Pancreas (tissue), 10 donors: Measurements from ENCODE around the gene SSBP2. TPM values are rescaled to one million over a fixed set of nuclear protein-coding genes. Genes with fewer than 3 reads are reported as not detected.

Experiments
- ATAC-seq, 4 donors: fragments of 200-7000 bp; cut with Tn5 transposase; one replicate each; pipeline versions ENCODE4 v1.8.0 to v1.9.1; 2020; ENCODE audit warnings: mild to moderate bottlenecking in 4 of 4, moderate library complexity in 4 of 4
- DNase-seq, 6 donors: peaks; one replicate each; pipeline ENCODE4 v3.0.0-alpha.2; 2020
- FAIRE-seq: peaks from 2 replicates; lab custom pipeline; 2012; peaks lifted over from hg19 to GRCh38; lab: Jason Lieb, UNC
- H3K27ac ChIP-seq, 4 donors: fragments of 200-600 bp; sonication (generic); 1 replicate in 3 of 4; 2 replicates in 1 of 4; pipeline versions ENCODE4 v1.5.0 to v1.8.0; 2020
- H3K27me3 ChIP-seq, 4 donors: fragments of 200-600 bp; one replicate each; pipeline ENCODE4 v1.8.0; 2021
- H3K36me3 ChIP-seq, 3 donors: fragments of 200-600 bp; sonication (generic) in 1 of 3; one replicate each; pipeline versions ENCODE4 v1.5.0 to v1.8.0; 2020 to 2021
- H3K4me1 ChIP-seq, 3 donors: fragments of 200-600 bp; one replicate each; pipeline ENCODE4 v1.8.0; 2021
- H3K4me3 ChIP-seq, 4 donors: fragments of 200-600 bp; sonication (generic) in 2 of 4; one replicate each; pipeline versions ENCODE4 v1.5.0 to v1.8.0; 2020 to 2021
- H3K9me3 ChIP-seq, 4 donors: fragments of 200-600 bp; one replicate each; pipeline ENCODE4 v1.8.0; 2021
- WGBS, 2 donors: extraction: QIAGEN DNeasy Blood & Tissue Kit; methylation state at CpG; one replicate each; pipeline ENCODE4 v1.1.7; 2013; 5-methylcytosine and 5-hydroxymethylcytosine counted together
- intact Hi-C, 3 donors: fragments of 100-400 bp; cut with DNase I; formaldehyde crosslinking; loops; one replicate each; pipeline versions ENCODE4 v1.11.1 to v1.14.2; 2022
- polyA plus RNA-seq, 2 donors: library from polyadenylated mRNA; stranded (reverse); fragments of 200-250 nt; gene quantifications; one replicate each; pipeline ENCODE4 v1.2.3, GENCODE V29; 2013
- total RNA-seq, 6 donors: library from RNA; stranded (reverse); fragmentation: NEBNext Ultra II Directional in 4 of 6; extraction: Animal tissue kit (Norgen Biotek cat#: 25700) in 4 of 6; gene quantifications; one replicate each; pipeline versions ENCODE4 v1.2.1 to v1.2.4, GENCODE V29; 2021 to 2023
- TF ChIP-seq, protein P1 (sequence below), 4 donors: fragments of 200-600 bp; sonication (generic) in 3 of 4; IDR thresholded peaks; one replicate each; pipeline versions ENCODE4 v1.5.0 to v1.8.0; 2021; ENCODE audit warnings: antibody characterized with exemption in 4 of 4
- donor health status: healthy with polysubstance abuse.
- donor health status: DM: no; HTN: no; CAD: no; lungs with moderate emphysema.
- donor health status: DM: no; HTN: no; CAD: no.
- donor health status: control.
- donor health status: control.
- donor health status: Bipolar disorder and iron deficiency.
- donor health status: DM: yes; HTN: yes; CAD: no.
- donor health status: DM: no; HTN: no; CAD: no.
- donor health status: DM: no; HTN: no; CAD: no.
- donor health status: DM: yes; HTN: yes; CAD: no.

Gene SSBP2
- total and polyA plus RNA-seq, 8 donors, result 8.6 to 20.7 (median 15.8) TPM

DNA sequence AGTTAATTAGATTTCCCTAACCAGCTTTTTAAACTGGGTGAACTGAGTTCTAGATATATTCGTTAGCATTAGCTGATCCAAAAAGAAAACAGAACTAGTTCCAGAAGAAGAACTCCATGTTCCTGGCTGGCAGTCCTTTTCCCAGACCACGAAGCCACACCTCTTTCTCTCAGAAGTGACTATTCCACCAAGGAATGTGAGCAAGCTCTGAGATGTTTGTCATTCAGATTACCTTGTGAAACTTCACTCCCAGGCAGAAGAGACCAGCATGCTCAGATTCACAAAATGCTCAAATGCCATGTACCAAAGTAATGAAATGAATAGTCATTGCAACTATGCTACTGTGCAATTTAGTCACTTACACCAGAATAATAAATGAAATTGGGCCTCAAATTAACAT lies 4.4 kb upstream of the SSBP2 start:
- Histone ChIP-seq H3K27ac (peak overlapping the region in 3 of 4 donors; percentile 2 to 12 (median 7)), H3K4me1 (peaks cover 5 to 14% (median 9%) of the 10 kb centered on the region in 3 donors), H3K27me3 (no peaks in the 10 kb centered on the region), H3K4me3 (no peak overlapping the region), H3K36me3 (no peaks in the 10 kb centered on the region), H3K9me3 (no peaks in the 10 kb centered on the region)
- TF ChIP-seq, protein P1, sequence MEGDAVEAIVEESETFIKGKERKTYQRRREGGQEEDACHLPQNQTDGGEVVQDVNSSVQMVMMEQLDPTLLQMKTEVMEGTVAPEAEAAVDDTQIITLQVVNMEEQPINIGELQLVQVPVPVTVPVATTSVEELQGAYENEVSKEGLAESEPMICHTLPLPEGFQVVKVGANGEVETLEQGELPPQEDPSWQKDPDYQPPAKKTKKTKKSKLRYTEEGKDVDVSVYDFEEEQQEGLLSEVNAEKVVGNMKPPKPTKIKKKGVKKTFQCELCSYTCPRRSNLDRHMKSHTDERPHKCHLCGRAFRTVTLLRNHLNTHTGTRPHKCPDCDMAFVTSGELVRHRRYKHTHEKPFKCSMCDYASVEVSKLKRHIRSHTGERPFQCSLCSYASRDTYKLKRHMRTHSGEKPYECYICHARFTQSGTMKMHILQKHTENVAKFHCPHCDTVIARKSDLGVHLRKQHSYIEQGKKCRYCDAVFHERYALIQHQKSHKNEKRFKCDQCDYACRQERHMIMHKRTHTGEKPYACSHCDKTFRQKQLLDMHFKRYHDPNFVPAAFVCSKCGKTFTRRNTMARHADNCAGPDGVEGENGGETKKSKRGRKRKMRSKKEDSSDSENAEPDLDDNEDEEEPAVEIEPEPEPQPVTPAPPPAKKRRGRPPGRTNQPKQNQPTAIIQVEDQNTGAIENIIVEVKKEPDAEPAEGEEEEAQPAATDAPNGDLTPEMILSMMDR (IDR thresholded peaks at IDR 0.05), result no peak
- ATAC-seq, result peak in 2 of 4 donors; percentile 5 to 25
- no peak for FAIRE-seq
- intact Hi-C loops, result loop anchor here in 1 of 3 donors (5.0 kb wide), 1 partner anchor 97 kb away; no protein-coding TSS in a partner anchor
- DNase-seq, result peak in 4 of 6 donors; percentile 31 to 55 (median 43)
- 3 to 6% methylated on average over 2 of the region's 2 CpGs for WGBS, 2 donors

DNA sequence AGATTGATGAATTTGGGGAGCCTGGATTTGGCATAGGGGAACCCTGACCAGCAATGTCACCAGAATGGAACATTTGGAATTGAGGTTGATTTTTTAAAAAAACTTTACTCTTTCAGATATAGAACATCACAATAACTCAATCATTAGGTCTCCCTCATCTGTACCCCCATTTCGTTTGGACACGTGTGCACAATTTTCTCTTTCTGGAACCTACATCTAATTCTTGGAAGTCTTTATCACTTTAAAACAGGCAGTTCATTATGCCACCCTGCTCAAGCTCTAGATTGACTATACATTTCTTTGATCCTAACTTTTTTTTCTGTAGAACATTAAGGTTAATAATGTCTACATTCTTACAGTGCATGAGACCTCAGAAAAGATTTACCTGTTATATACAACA lies 3.7 kb upstream of the SSBP2 start:
- H3K27ac ChIP-seq, result no peak overlapping the region
- no peak for FAIRE-seq
- H3K4me1 ChIP-seq, result peaks cover 5 to 14% (median 9%) of the 10 kb centered on the region in 3 donors
- TF ChIP-seq, protein P1 (IDR thresholded peaks at IDR 0.05), result no peak
- 70 to 90% methylated on average over 2 of the region's 2 CpGs for WGBS, 2 donors
- DNase-seq, result no peak
- no peaks in the 10 kb centered on the region for H3K27me3 ChIP-seq
- no peaks in the 10 kb centered on the region for H3K36me3 ChIP-seq
- intact Hi-C loops, result loop anchor here in 2 of 3 donors (5.0 kb wide), 3 partner anchors 33 to 218 kb away; partner anchors contain the start of gene ATG10 (in 1 of the 2)
- H3K4me3 ChIP-seq, result no peak overlapping the region
- H3K9me3 ChIP-seq, result no peaks in the 10 kb centered on the region
- ATAC-seq, result no peak

DNA sequence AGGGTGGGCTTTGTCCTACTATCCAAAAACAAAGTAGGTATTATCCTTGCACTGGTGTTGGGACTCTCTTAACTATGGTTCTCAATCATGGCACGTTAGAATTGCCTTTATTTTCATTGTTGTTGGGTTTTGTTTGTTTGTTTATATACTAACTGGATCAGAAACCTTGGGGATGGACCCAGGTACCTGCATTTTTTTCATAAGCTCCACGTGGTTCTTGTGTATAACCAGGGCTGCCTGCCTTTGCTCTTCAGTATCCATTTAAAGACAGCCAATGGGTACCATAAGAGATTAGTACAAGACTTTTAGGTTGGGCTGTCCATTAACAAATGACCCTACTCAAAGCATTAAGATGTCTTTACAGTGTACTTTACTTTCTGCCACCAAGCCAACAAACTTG lies 2.5 kb upstream of the SSBP2 start:
- 70 to 71% methylated on average over 2 of the region's 2 CpGs for WGBS, 2 donors
- no peak for DNase-seq

DNA sequence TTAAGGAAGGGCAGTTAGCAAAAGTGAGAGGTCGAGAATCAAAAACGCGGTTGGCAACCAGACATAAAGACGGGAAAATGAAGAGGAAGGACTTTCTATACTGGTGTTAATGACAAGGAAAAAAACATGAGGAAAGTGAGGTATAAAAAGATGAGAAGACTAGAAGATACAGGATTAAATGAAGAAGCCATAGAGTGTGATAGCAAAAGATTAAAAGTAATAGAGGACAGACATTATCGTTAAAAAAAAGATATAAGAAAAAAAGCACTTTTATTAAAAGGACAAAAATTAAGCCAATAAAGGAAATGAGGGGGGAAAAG lies 1.7 kb upstream of the SSBP2 start:
- H3K9me3 ChIP-seq, result no peaks in the 10 kb centered on the region
- TF ChIP-seq, protein P1 (IDR thresholded peaks at IDR 0.05), result no peak
- no peaks in the 10 kb centered on the region for H3K27me3 ChIP-seq
- WGBS, 2 donors, result 96 to 98% methylated on average over 5 of the region's 5 CpGs
- FAIRE-seq (no peak), ATAC-seq (no peak), DNase-seq (no peak)
- H3K36me3 ChIP-seq, result no peaks in the 10 kb centered on the region
- peaks cover 5 to 20% (median 14%) of the 10 kb centered on the region in 3 donors for H3K4me1 ChIP-seq
- intact Hi-C loops, result loop anchor here in 2 of 3 donors (5.0 kb wide), 2 partner anchors 35 to 220 kb away; partner anchors contain the start of gene ATG10 (in 1 of the 2)
- H3K27ac ChIP-seq, result no peak overlapping the region
- H3K4me3 ChIP-seq, result no peak overlapping the region

More for the DNA sequence above, 2.5 kb upstream of the SSBP2 start:
- intact Hi-C loops, result loop anchor here in 2 of 3 donors (5.0 kb wide), 2 partner anchors 34 to 219 kb away; partner anchors contain the start of gene ATG10 (in 1 of the 2)
- TF ChIP-seq, protein P1 (IDR thresholded peaks at IDR 0.05), result no peak
- FAIRE-seq, result no peak
- Histone ChIP-seq H3K9me3 (no peaks in the 10 kb centered on the region), H3K4me1 (peaks cover 5 to 19% (median 14%) of the 10 kb centered on the region in 3 donors), H3K4me3 (no peak overlapping the region), H3K27ac (no peak overlapping the region), H3K27me3 (no peaks in the 10 kb centered on the region), H3K36me3 (no peaks in the 10 kb centered on the region)
- no peak for ATAC-seq
